GM21515 (cell line): ENCODE measurements around the gene IFI27L2.

ENCODE experiments used
- ATAC-seq: cut with Tn5 transposase; IDR thresholded peaks from one replicate; pipeline ENCODE4 v1.9.1; 2021; ENCODE audit not compliant: unreplicated experiment

Gene IFI27L2

GRCh38 chr14:94103554-94104150, 25.8 kb downstream of the IFI27L2 start:
- no peak for ATAC-seq

- no peak for ATAC-seq
These were observed 26.5 kb downstream of the IFI27L2 start for GRCh38 chr14:94102768-94103482.

GRCh38 chr14:94101748-94102147, 27.7 kb downstream of the IFI27L2 start:
- no peak for ATAC-seq

- ATAC-seq = no peak
These were observed 28.6 kb downstream of the IFI27L2 start for GRCh38 chr14:94100847-94101246.

DNA sequence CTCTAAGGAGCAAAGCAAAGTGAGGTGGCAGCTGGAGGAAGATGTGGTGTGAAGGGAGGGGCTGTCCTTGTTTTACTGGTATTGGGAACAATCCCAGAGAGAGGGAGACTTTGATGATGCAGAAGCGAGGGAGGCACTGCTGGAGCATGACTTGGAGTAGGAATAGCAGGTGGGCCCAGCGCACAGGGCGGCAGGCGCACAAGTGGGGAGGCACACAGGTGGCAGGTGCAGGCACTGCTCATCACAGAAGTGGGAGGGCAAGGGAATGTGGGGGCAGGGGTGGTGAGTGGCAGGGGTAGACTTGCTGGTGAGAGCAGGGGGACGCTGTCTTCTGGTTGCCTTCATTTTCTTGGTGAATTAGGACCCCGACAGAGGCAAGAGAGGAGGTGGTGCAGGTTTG, 30.4 kb downstream of the IFI27L2 start:
- no peak for ATAC-seq

DNA sequence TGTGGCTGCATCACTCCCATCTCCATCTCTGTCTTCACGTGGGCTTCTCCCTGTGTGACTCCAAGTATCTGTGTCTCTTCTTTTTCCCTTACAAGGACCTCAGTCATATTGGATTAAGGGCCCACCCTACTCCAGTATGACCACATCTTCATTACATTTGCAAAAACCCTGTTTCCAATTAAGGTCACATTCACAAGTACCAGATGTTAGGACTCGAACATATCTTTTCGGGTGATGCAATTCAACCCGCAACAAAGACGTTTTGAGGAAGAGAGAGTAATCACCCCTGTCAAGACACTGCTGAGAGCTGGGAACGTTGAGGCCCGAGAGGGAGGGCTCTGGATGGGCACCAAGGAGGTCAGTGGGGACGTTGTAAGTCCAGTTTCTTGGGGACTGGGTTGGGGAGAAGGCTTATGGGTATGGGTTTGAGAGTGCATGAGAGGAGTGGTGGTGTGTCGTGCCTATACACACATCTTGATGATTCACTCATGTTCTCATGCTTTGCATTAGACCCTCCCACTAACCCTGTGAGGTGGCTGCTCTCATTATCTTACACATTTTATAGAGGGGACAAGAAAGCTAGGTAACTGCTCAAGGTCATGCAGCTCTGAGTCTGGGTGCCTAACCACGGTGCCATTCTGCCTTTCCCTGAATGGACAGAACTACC, 30.9 kb downstream of the IFI27L2 start:
- ATAC-seq = no peak

- ATAC-seq = no peak
These were observed 32.3 kb downstream of the IFI27L2 start for GRCh38 chr14:94097091-94097490.

DNA sequence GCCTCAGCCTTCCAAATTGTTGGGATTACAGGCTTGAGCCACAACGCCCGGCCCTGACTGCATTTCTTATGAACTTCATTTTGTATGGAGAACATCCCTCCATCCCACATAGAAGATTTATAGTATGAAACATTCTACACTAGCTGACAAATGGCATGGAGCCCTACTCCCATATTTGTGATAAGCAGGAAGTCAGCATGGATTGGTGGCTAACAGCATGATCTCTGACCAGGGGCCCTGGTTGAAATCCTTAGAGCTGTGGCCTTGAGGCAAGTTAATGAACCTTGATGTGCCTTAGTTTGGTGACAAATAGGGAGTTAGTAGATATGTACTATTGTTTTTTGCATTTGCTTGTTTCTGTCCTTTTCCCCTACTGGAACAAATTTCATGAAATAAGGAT, 36.0 kb downstream of the IFI27L2 start:
- ATAC-seq = no peak

DNA sequence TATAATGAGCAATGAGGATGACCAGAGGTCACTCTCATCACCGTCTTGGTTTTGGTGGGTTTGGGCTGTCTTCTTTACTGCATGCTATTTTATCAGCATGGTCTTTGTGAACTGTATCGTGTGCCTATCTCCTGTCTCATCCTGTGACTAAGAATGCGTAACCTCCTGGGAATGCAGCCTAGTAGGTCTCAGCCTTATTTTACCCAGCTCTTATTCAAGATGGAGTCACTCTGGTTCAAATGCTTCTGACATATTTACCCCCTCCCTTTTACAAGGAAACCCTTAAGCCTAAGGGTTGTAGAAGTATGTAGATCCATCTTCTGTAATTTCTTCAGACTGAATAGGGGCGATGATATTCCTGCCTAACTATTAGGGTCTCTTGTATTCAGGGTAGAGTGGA, 39.9 kb downstream of the IFI27L2 start:
- no peak for ATAC-seq

- ATAC-seq = no peak
These were observed 40.9 kb downstream of the IFI27L2 start for GRCh38 chr14:94088516-94088915.

GRCh38 chr14:94087891-94088290, 41.5 kb downstream of the IFI27L2 start:
- no peak for ATAC-seq

GRCh38 chr14:94081386-94081820, 48.0 kb downstream of the IFI27L2 start:
- peak; percentile 26 for ATAC-seq

DNA sequence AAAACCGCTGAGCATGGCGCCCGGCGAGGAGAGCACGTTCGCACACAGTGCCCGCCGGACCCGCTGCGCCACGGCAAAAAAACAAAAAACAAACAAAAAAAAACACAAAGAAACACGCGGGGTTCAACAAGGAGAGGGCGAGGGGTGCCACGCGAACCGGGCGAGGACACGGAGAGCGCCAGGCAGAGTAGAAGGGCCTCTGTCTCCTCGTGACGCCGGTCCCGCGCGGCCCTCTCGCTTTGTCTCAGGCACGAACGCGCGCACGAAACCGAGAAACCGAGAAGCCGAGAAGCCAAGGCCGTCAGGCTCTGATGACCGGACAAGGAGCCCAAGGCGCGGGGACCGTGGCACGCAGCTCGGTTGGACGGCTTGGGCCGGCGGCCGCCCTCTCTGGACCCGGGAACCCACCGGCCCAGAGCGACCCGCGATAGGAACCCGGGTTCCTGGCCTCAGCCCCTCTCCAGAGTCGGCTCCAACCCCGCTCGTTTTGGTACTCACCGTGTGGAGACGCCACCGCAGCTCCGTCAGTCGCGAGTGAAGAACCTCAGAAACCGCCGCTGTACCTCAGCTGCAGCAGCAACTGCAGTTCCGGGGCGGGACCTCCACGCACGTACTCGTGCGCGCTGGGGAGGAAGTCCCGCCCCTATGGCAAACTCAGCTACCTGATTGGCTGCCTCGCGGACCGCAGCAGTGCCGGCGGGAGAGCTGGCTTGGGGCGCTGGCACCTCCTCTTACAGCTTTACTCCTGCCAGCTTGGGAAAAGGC, 48.6 kb downstream of the IFI27L2 start, which contains the start of the genes DDX24 and IFI27L1:
TSS of gene DDX24 (minus strand) at position 582 of the 765 bp plus-strand sequence. CDS start 1,460 bp downstream, outside the sequence.
TSS of gene IFI27L1 (plus strand) at position 690 of the 765 bp plus-strand sequence. CDS start 15,628 bp downstream, outside the sequence.
- peak; percentile 99 for ATAC-seq

DNA sequence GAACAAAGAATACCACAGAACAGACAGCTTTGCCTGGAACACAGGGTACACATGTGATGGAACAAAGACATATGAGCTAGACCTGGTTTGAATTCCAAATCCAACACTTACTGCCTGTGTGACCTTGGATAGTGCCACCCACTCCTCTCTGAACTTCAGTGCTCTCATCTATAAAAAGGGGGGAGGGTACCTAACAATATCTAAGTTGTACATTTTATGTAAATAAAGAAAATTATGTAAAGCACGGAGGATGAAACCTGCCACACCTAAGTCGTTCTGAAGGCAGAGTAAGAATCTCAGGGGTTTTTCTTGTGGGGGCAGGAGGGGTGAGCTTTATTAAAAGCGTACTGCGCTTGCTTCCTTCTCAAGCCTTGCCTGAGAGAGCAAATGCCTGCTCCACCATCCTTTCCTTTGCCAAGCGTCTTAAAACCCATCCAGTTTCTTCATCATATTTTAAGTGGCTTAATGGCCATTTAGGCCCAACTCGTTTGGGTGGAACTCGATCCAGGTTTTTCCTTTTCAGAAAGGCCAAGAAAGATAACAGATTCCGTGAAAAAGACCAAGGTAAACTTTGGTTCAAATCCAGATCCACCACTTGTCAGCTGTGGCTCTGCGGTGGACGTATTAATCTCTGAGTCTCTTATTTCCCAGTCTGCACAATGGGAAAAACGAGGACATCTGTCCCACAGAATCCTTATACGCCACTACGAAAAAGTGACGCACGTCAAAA, 49.3 kb downstream of the IFI27L2 start:
- no peak for ATAC-seq

GRCh38 chr14:94077823-94078222, 51.6 kb downstream of the IFI27L2 start:
- ATAC-seq = no peak
